ENCODE data around the gene WDR74.

The WDR74 gene

DNA sequence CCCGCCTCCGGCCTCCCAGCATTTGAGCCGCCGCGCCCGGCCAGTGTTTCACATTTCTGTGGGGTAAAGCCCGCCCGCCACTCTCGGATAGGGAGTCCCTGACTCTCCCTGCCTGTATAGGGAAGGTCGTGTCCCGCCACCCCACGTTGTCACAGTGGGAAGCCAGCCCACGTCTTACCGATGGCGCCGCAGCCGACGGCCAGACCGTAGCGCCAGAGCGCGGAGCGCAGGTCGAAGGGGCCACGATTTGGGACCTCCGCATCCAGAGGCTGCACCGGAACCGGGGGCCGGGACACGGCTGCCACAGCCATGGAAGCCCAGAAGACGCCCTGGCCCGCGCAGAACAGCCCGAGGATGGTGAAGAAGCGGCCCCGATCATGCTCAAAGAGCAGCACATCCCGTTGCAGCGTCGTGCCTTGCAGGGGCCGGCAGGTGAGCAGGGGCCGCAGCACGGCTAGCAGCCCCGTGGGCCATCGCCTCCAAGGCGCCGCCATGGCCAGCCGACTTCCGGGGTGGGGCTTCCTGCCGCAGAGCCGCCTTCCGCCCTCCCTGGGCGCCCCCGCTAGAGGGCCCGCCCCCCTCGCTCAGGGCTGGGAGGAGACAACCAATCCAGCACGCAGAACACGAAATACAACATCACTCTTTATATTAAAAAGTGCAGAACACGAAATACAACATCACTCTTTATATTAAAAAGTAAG, 47.7 kb downstream of the WDR74 start, which contains the start of gene TMEM223:
Gene TMEM223 (minus strand): TSS at position 506 of the 701 bp plus-strand sequence. CDS start 12 bp downstream, at position 494.
- peak; percentile 95 for DNase-seq

DNA sequence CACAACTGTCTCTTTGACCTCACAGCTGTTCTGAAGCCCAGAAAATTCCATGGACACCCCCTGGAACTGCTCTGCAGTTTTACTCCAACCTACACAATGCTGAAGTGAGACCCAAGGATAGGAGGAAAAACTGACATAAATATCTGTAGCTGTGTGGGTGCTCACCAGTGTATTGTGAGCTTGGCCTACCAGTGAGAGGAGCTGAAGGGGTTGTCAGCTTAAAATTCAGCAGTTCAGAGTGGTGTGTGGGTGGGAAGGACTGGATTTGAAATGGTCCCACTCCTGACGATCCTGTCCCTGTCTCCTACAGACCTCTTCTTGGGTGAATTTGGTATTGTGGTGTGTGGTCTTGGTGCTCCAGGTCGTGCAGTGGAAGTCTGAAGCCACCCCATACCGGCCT, 49.8 kb downstream of the WDR74 start:
- DNase-seq: no peak

DNA sequence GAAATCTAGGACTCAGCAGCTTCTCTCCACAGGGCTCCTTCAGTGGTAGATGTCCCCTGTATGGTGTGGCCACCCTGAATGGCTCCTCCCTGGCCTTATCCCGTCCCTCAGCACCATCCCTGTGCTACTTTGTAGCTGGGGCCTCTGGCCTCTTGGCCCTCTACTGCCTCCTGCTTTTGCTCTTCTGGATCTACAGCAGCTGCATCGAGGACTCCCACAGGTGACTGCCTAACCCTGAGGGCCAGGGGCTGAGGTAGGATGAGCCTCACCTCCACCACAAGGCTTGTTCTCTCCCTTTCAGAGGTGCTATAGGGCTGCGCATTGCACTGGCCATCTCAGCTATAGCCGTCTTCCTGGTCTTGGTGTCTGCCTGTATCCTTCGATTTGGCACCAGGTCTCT, 50.4 kb downstream of the WDR74 start:
- no peak for DNase-seq

DNA sequence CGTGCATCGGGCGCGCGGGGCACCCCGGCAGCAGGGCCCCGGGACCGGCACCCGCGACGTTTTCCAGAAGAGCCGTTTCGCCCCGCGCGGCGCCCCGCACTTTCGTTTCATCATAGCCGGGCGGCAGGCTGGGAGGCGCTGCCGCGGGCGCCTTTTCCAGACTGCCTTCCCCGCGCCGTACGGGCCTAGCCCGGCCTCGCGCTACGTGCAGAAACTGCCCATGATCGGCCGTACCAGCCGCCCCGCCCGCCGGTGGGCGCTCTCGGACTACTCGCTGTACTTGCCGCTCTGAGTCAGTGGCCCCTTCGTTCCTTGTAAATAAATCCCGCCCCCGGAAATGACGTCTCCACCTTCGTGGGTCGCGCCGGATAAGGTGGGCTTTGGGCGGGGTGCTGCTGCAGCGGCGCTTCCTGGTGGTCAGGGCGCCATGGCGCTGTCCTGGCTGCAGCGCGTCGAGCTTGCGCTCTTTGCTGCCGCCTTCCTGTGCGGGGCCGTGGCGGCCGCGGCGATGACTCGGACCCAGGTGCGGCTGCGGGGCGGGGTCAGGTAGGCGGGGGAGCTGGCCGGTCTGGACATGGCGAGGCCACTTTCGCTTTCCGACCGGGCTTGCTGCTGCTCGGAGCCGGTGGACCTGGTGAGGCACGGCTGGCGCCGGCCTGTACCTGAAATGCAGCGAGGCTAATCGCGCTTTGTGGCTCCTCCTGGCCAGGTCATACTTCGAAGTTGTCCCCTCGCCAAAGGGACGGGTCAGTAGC, 52.2 kb downstream of the WDR74 start, which contains the start of gene TMEM179B:
Gene TMEM179B (plus strand): TSS at position 398 of the 755 bp plus-strand sequence. CDS start 30 bp downstream, at position 428.
- peak; percentile 100 for DNase-seq

DNA sequence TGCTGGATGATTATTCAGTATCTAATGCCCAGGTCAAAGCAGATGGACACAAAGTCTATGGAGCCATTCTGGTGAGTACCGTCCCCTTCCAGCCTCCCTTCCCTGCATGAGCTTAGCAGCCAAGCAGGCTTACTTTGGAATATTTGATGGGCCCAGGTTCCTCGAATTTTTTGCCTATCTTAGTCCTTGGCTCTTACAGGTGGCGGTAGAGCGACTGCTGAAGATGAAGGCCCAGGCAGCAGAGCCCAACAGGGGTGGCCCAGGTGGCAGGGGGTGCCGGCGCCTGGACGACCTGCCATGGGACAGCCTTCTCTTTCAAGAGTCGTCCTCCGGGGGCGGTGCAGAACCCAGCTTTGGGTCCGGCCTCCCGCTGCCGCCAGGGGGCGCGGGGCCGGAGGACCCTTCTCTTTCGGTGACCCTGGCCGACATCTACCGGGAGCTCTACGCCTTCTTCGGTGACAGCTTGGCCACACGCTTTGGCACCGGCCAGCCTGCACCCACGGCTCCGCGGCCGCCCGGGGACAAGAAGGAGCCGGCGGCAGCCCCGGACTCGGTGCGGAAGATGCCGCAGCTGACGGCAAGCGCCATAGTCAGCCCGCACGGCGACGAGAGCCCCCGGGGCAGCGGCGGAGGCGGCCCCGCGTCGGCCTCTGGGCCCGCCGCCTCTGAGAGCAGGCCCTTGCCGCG, 52.9 kb downstream of the WDR74 start:
- peak; percentile 94 for DNase-seq
